Gastroesophageal sphincter (tissue), 3 donors: Measurements from ENCODE around the gene APBA1.

Experiments used
- CTCF ChIP-seq, 4 experiments: fragments of 200-600 bp in 2 of 4; fragments of 450-650 bp in 2 of 4; sonication (generic) in 1 of 4; IDR thresholded peaks; one replicate each; pipeline ENCODE4 v1.5.1; 2017 to 2019; ENCODE audit warnings: antibody characterized with exemption in 4 of 4, mild to moderate bottlenecking in 2 of 4, moderate library complexity in 2 of 4
- EP300 ChIP-seq: sonication (generic); formaldehyde crosslinking; IDR thresholded peaks from one replicate; pipeline ENCODE4 v1.6.1; 2017; ENCODE audit warnings: antibody characterized with exemption, mild to moderate bottlenecking
- POLR2A ChIP-seq, 2 donors: fragments of 450-650 bp; IDR thresholded peaks; one replicate each; pipeline ENCODE4 v1.6.1; 2017; ENCODE audit warnings: antibody characterized with exemption in 2 of 2, mild to moderate bottlenecking in 2 of 2, moderate library complexity in 1 of 2
- POLR2AphosphoS5 ChIP-seq: sonication (generic); formaldehyde crosslinking; IDR thresholded peaks from one replicate; pipeline ENCODE4 v1.6.1; 2017; ENCODE audit warnings: antibody characterized with exemption

DNA sequence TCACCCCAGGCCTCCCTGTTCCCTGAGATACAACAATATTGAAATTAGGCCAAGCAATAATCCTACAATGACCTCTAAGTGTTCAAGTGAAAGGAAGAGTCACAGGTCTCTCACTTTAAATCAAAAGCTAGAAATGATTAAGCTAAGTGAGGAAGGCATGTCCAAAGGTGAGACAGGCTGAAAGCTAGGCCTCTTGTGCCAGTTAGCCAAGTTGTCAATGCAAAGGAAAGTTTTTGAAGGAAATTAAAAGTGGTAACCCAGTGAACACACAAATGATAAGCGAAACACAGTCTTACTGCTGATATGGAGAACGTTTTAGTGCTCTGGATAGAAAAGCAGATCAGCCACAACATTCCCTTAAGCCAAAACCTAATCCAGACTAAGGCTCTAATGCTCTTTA is 47.8 kb upstream of the APBA1 start:
- TF ChIP-seq CTCF (IDR thresholded peaks at IDR 0.05) (no peak), POLR2A (IDR thresholded peaks at IDR 0.05) (no peak), POLR2AphosphoS5 (no peak), EP300 (no peak)
